Adrenal gland (tissue), 12 donors: ENCODE measurements around the gene APOC3. TPM values are rescaled to one million over a fixed set of nuclear protein-coding genes. Genes with fewer than 3 reads are reported as not detected.

Experiments
- DNase-seq, 7 donors: peaks; one replicate each; pipeline ENCODE4 v3.0.0-alpha.2; 2019 to 2020
- H3K27ac ChIP-seq, 5 donors: fragments of 200-600 bp; sonication (generic) in 4 of 5; 1 replicate in 3 of 5; 2 replicates in 2 of 5; pipeline versions ENCODE4 v1.5.1 to v1.8.0; 2016 to 2020; ENCODE audit warnings: mild to moderate bottlenecking in 1 of 5
- H3K27me3 ChIP-seq: fragments of 200-600 bp; 2 replicates; pipeline ENCODE4 v1.8.0; 2021
- H3K36me3 ChIP-seq, 2 donors: fragments of 200-600 bp; replicated peaks in 1 of 2; 1 replicate in 1 of 2; 2 replicates in 1 of 2; pipeline versions ENCODE4 v1.5.1 to v1.8.0; 2018 to 2022
- H3K4me1 ChIP-seq, 2 donors: fragments of 200-600 bp; replicated peaks in 1 of 2; 1 replicate in 1 of 2; 2 replicates in 1 of 2; pipeline versions ENCODE4 v1.5.1 to v1.8.0; 2018 to 2021
- H3K4me3 ChIP-seq, 4 donors: fragments of 200-600 bp; sonication (generic) in 3 of 4; one replicate each; pipeline ENCODE4 v1.5.1; 2016 to 2018
- H3K9me3 ChIP-seq, 3 donors: fragments of 200-600 bp; sonication (generic) in 1 of 3; replicated peaks in 1 of 3; 1 replicate in 2 of 3; 2 replicates in 1 of 3; pipeline versions ENCODE4 v1.5.1 to v1.8.0; 2016 to 2021
- POLR2A ChIP-seq, 2 donors: fragments of 450-650 bp; IDR thresholded peaks; one replicate each; pipeline ENCODE4 v1.6.1; 2017; ENCODE audit warnings: antibody characterized with exemption in 2 of 2, mild to moderate bottlenecking in 2 of 2, moderate library complexity in 1 of 2
- WGBS, 4 donors: extraction: QIAGEN DNeasy Blood & Tissue Kit in 2 of 4; methylation state at CpG; one replicate each; pipeline versions ENCODE4 v1.1.5 to v1.1.7; 2013 to 2017; 5-methylcytosine and 5-hydroxymethylcytosine counted together
- intact Hi-C, 2 donors: fragments of 100-400 bp; cut with DNase I; formaldehyde crosslinking; loops; one replicate each; pipeline versions ENCODE4 v1.14.1 to v1.15.0; 2022 to 2023
- polyA plus RNA-seq, 3 donors: library from polyadenylated mRNA; stranded (reverse); fragments of 200-250 nt in 2 of 3; fragments of 350-450 nt in 1 of 3; fragmentation: Illumina TruSeq in 1 of 3; extraction: RNeasy Lipid Tissue Mini Kit (QIAGEN cat#74804) in 1 of 3; gene quantifications; one replicate each; pipeline ENCODE4 v1.2.3, GENCODE V29; 2013 to 2014
- total RNA-seq, 9 donors: library from RNA; depleted of rRNA in 4 of 9; stranded (reverse); fragments of >200 nt in 4 of 9; fragments of 120-200 nt in 1 of 9; fragmentation: NEBNext Ultra II Directional in 1 of 9; extraction: Animal tissue kit (Norgen Biotek cat#: 25700) in 1 of 9; gene quantifications; one replicate each; pipeline versions ENCODE4 v1.1.0 to v1.2.4, GENCODE V29; 2013 to 2023
- TF ChIP-seq, protein P1 (sequence below), 6 experiments: fragments of 450-650 bp in 4 of 6; fragments of 200-600 bp in 2 of 6; sonication (generic) in 1 of 6; IDR thresholded peaks; 1 replicate in 5 of 6; 2 replicates in 1 of 6; pipeline versions ENCODE4 v1.5.1 to v1.8.0; 2016 to 2021; ENCODE audit warnings: antibody characterized with exemption in 6 of 6, mild to moderate bottlenecking in 2 of 6, moderate library complexity in 1 of 6
- donor health status: healthy with polysubstance abuse.
- donor health status: Bipolar disorder and iron deficiency.
- donor health status: DM: yes; HTN: yes; CAD: no.
- donor health status: DM: no; HTN: no; CAD: no.
- donor health status: DM: no; HTN: no; CAD: no.
- donor health status: DM: yes; HTN: yes; CAD: no.

Gene APOC3
- total and polyA plus RNA-seq, 12 donors: 0.20 to 3.1 (median 1.0) TPM; not detected in 5

DNA sequence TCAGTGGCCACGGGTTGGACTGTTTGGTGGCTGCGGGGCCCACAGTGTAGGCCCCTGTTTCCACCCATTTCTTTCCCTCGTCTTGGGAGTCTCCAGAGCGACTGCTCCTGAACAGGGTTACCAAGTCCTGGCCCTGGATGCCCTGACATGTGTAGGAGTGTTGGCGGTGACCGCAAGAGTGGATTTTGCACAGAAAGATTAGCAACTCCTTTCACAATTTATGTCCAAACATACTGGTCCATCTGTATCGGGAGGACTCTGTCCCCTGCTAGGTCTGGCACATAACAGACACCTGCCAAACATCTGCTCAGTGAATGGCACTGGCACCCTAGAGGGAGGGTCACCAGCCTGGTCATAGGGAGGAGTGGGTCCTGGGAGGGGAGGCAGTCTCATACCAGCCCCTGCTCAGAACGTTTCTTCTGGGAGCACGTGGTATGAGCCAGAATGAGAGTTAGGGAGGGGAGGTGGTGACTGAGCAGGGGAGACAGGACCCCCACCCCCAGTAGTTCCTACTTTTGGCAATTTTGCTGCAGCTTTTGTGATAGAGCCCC, 11.1 kb downstream of the APOC3 start:
- Histone ChIP-seq H3K9me3 (no peaks in the 10 kb centered on the region), H3K27me3 (no peaks in the 10 kb centered on the region), H3K36me3 (peaks cover 0 to 18% of the 10 kb centered on the region in 2 donors), H3K27ac (no peak overlapping the region), H3K4me1 (peaks cover under 1 to 7% of the 10 kb centered on the region in 2 donors), H3K4me3 (no peak overlapping the region)
- 70 to 92% (median 79%) methylated on average over 6 to 9 of the region's 9 CpGs for WGBS, 4 donors
- DNase-seq: no peak
- intact Hi-C loops: no loop called here
- TF ChIP-seq, protein P1, sequence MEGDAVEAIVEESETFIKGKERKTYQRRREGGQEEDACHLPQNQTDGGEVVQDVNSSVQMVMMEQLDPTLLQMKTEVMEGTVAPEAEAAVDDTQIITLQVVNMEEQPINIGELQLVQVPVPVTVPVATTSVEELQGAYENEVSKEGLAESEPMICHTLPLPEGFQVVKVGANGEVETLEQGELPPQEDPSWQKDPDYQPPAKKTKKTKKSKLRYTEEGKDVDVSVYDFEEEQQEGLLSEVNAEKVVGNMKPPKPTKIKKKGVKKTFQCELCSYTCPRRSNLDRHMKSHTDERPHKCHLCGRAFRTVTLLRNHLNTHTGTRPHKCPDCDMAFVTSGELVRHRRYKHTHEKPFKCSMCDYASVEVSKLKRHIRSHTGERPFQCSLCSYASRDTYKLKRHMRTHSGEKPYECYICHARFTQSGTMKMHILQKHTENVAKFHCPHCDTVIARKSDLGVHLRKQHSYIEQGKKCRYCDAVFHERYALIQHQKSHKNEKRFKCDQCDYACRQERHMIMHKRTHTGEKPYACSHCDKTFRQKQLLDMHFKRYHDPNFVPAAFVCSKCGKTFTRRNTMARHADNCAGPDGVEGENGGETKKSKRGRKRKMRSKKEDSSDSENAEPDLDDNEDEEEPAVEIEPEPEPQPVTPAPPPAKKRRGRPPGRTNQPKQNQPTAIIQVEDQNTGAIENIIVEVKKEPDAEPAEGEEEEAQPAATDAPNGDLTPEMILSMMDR (IDR thresholded peaks at IDR 0.05): no peak
- no peak for TF ChIP-seq POLR2A (IDR thresholded peaks at IDR 0.05)

DNA sequence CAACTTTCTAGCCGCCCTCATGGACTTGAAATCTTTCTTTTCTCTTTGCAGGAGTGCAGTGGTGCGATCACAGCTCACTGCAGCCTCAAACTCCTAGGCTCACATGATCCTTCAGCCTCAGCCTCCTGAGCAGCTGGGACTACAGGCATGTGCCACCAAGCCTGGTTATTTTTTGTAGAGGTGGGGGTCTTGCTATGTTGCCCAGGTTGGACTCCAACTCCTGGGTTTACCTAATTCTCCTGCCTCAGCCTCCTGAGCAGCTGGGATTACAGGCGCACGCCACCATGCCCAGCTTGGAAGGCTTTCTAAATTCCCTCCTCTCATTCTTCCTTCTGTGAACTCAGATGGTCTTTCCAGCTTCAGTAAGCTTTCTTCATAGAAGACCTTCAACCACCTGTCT, 12.4 kb downstream of the APOC3 start:
- Histone ChIP-seq H3K4me3 (no peak overlapping the region), H3K4me1 (no peaks in the 10 kb centered on the region), H3K27me3 (no peaks in the 10 kb centered on the region), H3K9me3 (no peaks in the 10 kb centered on the region), H3K27ac (no peak overlapping the region), H3K36me3 (peaks cover 0 to 31% of the 10 kb centered on the region in 2 donors)
- intact Hi-C loops: no loop called here
- WGBS, 4 donors: 95 to 100% (median 97%) methylated on average over 4 of the region's 4 CpGs
- no peak for DNase-seq
- TF ChIP-seq, protein P1 (IDR thresholded peaks at IDR 0.05): no peak
- TF ChIP-seq POLR2A (IDR thresholded peaks at IDR 0.05): no peak

DNA sequence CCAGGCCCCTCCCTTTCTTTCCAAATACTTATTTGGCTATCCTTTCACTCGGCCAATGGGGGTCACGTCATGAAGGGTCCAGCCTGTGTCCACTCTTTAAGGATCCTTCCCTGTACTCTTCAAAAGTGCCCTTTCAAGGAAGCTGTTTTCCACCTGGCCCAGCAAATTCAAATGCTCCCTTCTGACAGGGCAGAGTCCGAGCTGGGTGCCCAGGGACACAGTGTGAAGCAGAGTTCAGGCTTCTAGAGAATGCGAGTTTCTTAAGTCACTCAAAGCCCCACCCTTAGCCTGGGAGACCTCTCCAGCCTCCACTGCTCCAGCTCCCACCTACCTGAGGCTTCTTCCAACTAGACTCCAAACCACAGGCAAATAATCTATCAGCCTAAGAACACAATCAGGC, 13.2 kb downstream of the APOC3 start:
- 78 to 92% (median 85%) methylated on average over 3 to 4 of the region's 4 CpGs for WGBS, 4 donors
- Histone ChIP-seq H3K36me3 (peaks cover 0 to 39% of the 10 kb centered on the region in 2 donors), H3K4me3 (no peak overlapping the region), H3K9me3 (no peaks in the 10 kb centered on the region), H3K4me1 (no peaks in the 10 kb centered on the region), H3K27me3 (no peaks in the 10 kb centered on the region), H3K27ac (peak overlapping the region in 1 of 5 donors; percentile 10)
- intact Hi-C loops: no loop called here
- TF ChIP-seq, protein P1 (IDR thresholded peaks at IDR 0.05): no peak
- no peak for TF ChIP-seq POLR2A (IDR thresholded peaks at IDR 0.05)
- DNase-seq: no peak

DNA sequence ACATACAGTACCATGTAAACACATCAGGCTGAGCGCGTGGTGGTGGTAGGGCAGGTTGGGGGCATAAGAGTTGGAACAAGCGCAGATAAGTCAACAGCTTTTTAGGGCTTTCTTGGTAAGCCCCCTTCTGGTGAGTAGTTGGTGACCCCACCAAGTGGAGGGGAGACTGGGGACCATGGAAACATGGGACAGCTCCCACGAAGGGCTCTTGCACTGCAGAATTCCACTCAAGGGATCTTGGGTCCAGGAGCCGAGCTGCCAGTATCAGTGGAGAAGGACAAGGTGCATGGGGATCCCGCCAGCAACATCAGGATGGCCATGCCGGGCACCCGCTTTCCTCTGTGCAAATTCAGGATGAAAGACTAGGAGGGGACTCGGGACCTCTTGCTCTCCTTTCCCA, 14.0 kb downstream of the APOC3 start:
- peak overlapping the region in 1 of 5 donors; percentile 1 for H3K27ac ChIP-seq
- peaks cover 0 to 44% of the 10 kb centered on the region in 2 donors for H3K36me3 ChIP-seq
- no peaks in the 10 kb centered on the region for H3K9me3 ChIP-seq
- WGBS, 4 donors: 92 to 100% (median 97%) methylated on average over 5 to 9 of the region's 9 CpGs
- H3K4me1 ChIP-seq: no peaks in the 10 kb centered on the region
- H3K27me3 ChIP-seq: no peaks in the 10 kb centered on the region
- DNase-seq: no peak
- intact Hi-C loops: no loop called here
- no peak overlapping the region for H3K4me3 ChIP-seq
- no peak for TF ChIP-seq POLR2A (IDR thresholded peaks at IDR 0.05)

DNA sequence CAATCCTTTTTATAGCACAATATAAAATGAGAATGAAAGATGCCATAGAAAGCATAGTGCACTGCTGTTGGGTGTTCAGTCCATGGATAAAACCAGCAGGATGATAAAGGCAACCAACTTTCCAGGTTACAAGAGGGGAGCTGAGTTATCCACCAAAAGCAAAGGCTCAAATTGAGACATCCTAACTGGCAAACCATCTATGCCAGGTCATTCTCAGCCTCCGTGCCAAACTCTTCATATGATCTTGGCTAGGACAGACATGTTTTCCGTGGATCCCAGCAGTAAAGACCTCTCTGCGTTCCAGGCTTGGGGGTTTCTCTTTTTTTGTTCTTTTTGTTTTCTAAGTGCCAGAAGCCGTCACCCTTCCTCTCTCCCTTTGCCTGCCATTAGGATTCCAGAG, 15.0 kb downstream of the APOC3 start:
- intact Hi-C loops: no loop called here
- 93 to 97% (median 96%) methylated on average over 4 of the region's 4 CpGs for WGBS, 4 donors
- H3K36me3 ChIP-seq: peaks cover 0 to 48% of the 10 kb centered on the region in 2 donors

More for the DNA sequence above, 15.0 kb downstream of the APOC3 start:
- no peak overlapping the region for H3K4me3 ChIP-seq
- DNase-seq: no peak
- no peaks in the 10 kb centered on the region for H3K27me3 ChIP-seq
- TF ChIP-seq POLR2A (IDR thresholded peaks at IDR 0.05): no peak
- TF ChIP-seq, protein P1 (IDR thresholded peaks at IDR 0.05): no peak
- no peaks in the 10 kb centered on the region for H3K4me1 ChIP-seq
- no peak overlapping the region for H3K27ac ChIP-seq
- H3K9me3 ChIP-seq: no peaks in the 10 kb centered on the region
